Right lobe of liver (tissue), 6 donors: ENCODE data around the gene UBA1. TPM values are rescaled to one million over a fixed set of nuclear protein-coding genes. Genes with fewer than 3 reads are reported as not detected.

Experiments used
- ATAC-seq, 4 donors: fragments of 200-7000 bp; cut with Tn5 transposase; one replicate each; pipeline ENCODE4 v1.9.1; 2020; ENCODE audit warnings: mild to moderate bottlenecking in 4 of 4, moderate library complexity in 4 of 4
- DNase-seq, 3 donors: peaks; one replicate each; pipeline ENCODE4 v3.0.0-alpha.2; 2020
- H3K27ac ChIP-seq, 3 donors: fragments of 200-600 bp; one replicate each; pipeline ENCODE4 v1.8.0; 2022
- H3K27me3 ChIP-seq, 2 donors: fragments of 200-600 bp; one replicate each; pipeline ENCODE4 v1.8.0; 2022
- H3K36me3 ChIP-seq, 4 donors: fragments of 200-600 bp; sonication (generic) in 1 of 4; one replicate each; pipeline versions ENCODE4 v1.5.1 to v1.8.0; 2017 to 2022; ENCODE audit warnings: control low read depth in 1 of 4
- H3K4me1 ChIP-seq, 4 donors: fragments of 200-600 bp; sonication (generic) in 1 of 4; one replicate each; pipeline versions ENCODE4 v1.5.1 to v1.8.0; 2017 to 2022; ENCODE audit warnings: control low read depth in 1 of 4
- H3K4me3 ChIP-seq, 3 donors: fragments of 200-600 bp; one replicate each; pipeline ENCODE4 v1.8.0; 2022
- H3K9me3 ChIP-seq, 4 donors: fragments of 200-600 bp; sonication (generic) in 1 of 4; one replicate each; pipeline versions ENCODE4 v1.5.1 to v1.8.0; 2017 to 2022; ENCODE audit warnings: control low read depth in 1 of 4
- CTCF ChIP-seq, 4 donors: fragments of 200-600 bp in 3 of 4; fragments of 450-650 bp in 1 of 4; IDR thresholded peaks; one replicate each; pipeline versions ENCODE4 v1.5.1 to v1.8.0; 2016 to 2022; ENCODE audit warnings: antibody characterized with exemption in 4 of 4, mild to moderate bottlenecking in 2 of 4
- POLR2A ChIP-seq: fragments of 450-650 bp; IDR thresholded peaks from one replicate; pipeline ENCODE4 v1.6.1; 2017; ENCODE audit warnings: antibody characterized with exemption, mild to moderate bottlenecking
- WGBS: methylation state at CpG from one replicate; pipeline ENCODE4 v1.1.6; 2018; ENCODE audit warnings: low coverage, low lambda C conversion rate; ENCODE audit not compliant: insufficient coverage; ENCODE audit errors: missing lambda C conversion rate; 5-methylcytosine and 5-hydroxymethylcytosine counted together
- intact Hi-C, 2 donors: fragments of 100-400 bp; cut with DNase I; formaldehyde crosslinking; loops; one replicate each; pipeline versions ENCODE4 v1.11.2 to v1.14.1; 2022
- total RNA-seq, 6 experiments: library from RNA; depleted of rRNA in 2 of 6; stranded (reverse); fragments of >200 nt in 2 of 6; fragmentation: NEBNext Ultra II Directional in 3 of 6; extraction: Animal tissue kit (Norgen Biotek cat#: 25700) in 3 of 6; gene quantifications; one replicate each; pipeline versions ENCODE4 v1.1.0 to v1.2.4, GENCODE V29; 2016 to 2023
- donor health status: DM: no; HTN: yes; CAD: no.
- donor health status: DM: no; HTN: no; CAD: no.
- donor health status: DM: no; HTN: no; CAD: no.
- donor health status: DM: no; HTN: yes; CAD: no.
- donor health status: DM: no; HTN: yes; CAD: no.

The UBA1 gene
- total RNA-seq, 6 experiments from 2014 or later, result 85.1 to 120 (median 107) TPM

DNA sequence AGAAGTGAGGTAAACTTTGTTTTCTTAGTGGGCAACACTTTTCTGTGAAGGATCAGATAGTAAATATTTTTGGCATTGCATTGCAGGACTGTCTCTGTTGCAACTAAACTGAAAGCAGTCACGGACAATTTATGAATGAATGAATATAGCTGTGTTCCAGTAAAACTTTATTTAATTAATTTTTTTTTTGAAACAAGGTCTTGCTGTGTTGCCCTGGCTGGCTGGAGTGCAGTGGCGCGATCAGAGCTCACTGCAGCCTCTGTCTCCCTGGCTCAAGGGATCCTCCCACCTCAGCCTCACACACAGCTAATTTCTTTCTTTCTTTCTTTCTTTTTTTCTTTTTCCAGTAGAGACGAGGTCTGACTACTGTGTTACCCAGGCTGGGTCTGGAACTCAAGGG, 32.8 kb upstream of the UBA1 start:
- DNase-seq (no peak), ATAC-seq (no peak)
- H3K4me3 ChIP-seq, result no peak overlapping the region
- H3K27ac ChIP-seq, result peak overlapping the region in 1 of 3 donors; percentile 24
- TF ChIP-seq POLR2A (no peak), CTCF (IDR thresholded peaks at IDR 0.05) (no peak)
- intact Hi-C loops, result no loop called here
- WGBS, result 40% methylated on average over 4 of the region's 4 CpGs
- peaks cover 0 to 22% (median 3%) of the 10 kb centered on the region in 4 donors for H3K4me1 ChIP-seq
- H3K27me3 ChIP-seq, result no peaks in the 10 kb centered on the region
- H3K36me3 ChIP-seq, result no peaks in the 10 kb centered on the region
- H3K9me3 ChIP-seq, result no peaks in the 10 kb centered on the region

DNA sequence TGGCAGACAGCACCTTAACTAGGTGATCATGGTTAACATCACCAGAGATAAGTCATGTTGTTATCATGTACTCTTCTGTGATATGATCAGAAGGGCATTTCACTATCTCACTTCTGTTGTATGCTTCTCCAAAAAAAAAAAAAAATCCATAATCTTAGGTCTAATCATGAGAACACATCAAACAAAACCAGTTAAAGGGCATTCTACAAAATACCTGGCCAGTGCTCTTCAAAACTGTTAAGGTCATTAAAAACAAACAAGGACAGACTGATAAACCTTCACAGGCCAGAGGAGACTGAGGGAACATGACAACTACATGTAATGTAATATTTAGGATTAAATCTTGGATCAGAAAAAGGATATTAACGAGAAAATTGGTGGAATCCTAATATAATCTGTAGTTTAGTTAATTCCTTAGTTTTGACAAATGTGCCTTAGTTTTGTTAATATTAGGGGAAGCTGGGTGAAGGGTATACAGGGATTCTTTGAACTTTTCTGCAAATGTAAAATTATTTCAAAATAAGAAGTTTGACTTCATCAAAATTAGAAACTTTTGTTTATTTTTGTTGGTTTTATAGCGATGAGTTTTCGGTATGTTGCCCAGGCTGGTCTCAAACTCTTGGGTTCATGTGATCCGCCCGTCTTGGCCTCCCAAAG, 30.6 kb upstream of the UBA1 start:
- H3K4me3 ChIP-seq, result no peak overlapping the region
- intact Hi-C loops, result no loop called here
- peaks cover 0 to 22% (median 3%) of the 10 kb centered on the region in 4 donors for H3K4me1 ChIP-seq
- DNase-seq (no peak), ATAC-seq (peak; percentile 22 to 49 (median 42))
- H3K27me3 ChIP-seq, result no peaks in the 10 kb centered on the region
- no peaks in the 10 kb centered on the region for H3K36me3 ChIP-seq
- no peaks in the 10 kb centered on the region for H3K9me3 ChIP-seq
- 61% methylated on average over 5 of the region's 5 CpGs for WGBS
- H3K27ac ChIP-seq, result peak overlapping the region in 1 of 3 donors; percentile 34
- TF ChIP-seq CTCF (IDR thresholded peaks at IDR 0.05) (no peak), POLR2A (no peak)

DNA sequence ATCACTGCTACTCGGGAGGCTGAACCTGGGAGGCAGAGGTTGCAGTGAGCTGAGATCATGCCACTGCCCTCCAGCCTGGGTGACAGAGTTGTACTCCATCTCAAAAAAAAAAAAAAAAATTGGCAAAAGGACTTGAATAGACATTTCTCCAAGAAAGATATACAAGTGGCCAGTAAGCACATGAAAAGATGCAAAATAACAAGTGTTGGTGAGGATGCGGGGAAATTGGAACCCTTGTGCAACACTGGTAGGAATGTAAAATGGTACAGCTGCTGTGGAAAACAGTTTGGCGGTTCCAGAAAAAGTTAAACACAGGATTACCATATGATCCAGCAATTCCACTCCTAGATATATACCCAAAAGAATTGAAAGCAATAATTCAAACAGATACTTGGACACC, 29.2 kb upstream of the UBA1 start:
- ATAC-seq (no peak), DNase-seq (no peak)
- H3K27ac ChIP-seq, result peak overlapping the region in 2 of 3 donors; percentile 11 to 31
- H3K36me3 ChIP-seq, result no peaks in the 10 kb centered on the region
- no peak overlapping the region for H3K4me3 ChIP-seq
- no peaks in the 10 kb centered on the region for H3K27me3 ChIP-seq
- H3K9me3 ChIP-seq, result no peaks in the 10 kb centered on the region
- TF ChIP-seq POLR2A (no peak), CTCF (IDR thresholded peaks at IDR 0.05) (no peak)
- intact Hi-C loops, result no loop called here
- H3K4me1 ChIP-seq, result peaks cover 0 to 22% (median 3%) of the 10 kb centered on the region in 4 donors
- 60% methylated on average over 3 of the region's 3 CpGs for WGBS

- ATAC-seq (peak; percentile 36 to 54 (median 41)), DNase-seq (no peak)
Observed at GRCh38 chrX:47166126-47166525, 27.5 kb upstream of the UBA1 start.

More at GRCh38 chrX:47166126-47166525, 27.5 kb upstream of the UBA1 start:
- Histone ChIP-seq H3K4me3 (no peak overlapping the region), H3K9me3 (no peaks in the 10 kb centered on the region), H3K27ac (no peak overlapping the region), H3K4me1 (peaks cover 0 to 22% (median 3%) of the 10 kb centered on the region in 4 donors), H3K36me3 (no peaks in the 10 kb centered on the region), H3K27me3 (no peaks in the 10 kb centered on the region)
- intact Hi-C loops, result no loop called here
- TF ChIP-seq POLR2A, result no peak
- TF ChIP-seq CTCF (IDR thresholded peaks at IDR 0.05), result no peak
- WGBS, result 70% methylated on average over 4 of the region's 5 CpGs
